Measurements from ENCODE around the gene UNG.
A peak's percentile ranks its signal among the peaks of the same experiment; 100 is the strongest.
"Not testable (repeated sequence)": the region's sequence is repeated elsewhere in the genome, so short reads cannot be mapped to it uniquely, and the experiment has no call there.

UNG gene

GRCh38 chr12:109124878-109125648, 27.7 kb downstream of the UNG start:
- DNase-seq, result no peak

DNA sequence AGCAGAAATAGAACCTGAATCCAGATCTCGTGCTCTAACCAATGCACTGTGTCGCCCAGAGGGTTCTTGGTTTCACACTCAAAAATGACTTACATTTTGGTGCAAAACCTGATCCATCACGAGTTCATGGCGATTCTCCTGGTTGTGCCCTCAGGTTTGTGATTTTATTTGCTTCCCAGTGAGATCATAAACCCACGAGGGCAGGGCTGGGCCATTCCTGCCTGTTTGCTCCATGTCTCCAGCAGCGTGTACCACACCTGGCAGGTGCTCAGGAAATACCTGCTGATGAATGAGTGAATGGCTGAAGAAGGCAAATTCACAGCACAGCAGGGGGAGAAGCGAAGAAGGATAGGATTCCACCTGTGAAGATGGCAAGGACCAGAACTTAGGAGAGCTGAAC, 28.4 kb downstream of the UNG start:
- no peak for DNase-seq

DNA sequence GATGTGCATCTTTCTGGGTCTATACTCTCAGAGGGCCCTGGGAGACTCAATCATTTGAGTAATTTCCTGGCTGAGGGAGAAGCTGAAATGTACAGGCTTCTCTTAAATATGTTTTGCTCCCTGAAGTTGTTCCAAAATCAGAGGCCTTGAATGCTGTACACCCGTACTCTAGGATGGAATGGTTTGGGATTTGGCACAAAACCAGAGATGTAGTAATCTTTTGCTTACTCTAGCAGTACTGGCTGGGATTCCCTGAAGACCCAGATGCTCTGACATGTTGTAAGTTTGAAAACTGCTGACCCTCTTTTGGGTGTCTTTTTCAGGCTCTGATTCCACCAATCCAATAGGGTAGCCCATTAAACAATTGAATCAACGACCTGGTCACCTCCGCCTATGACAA, 29.4 kb downstream of the UNG start:
- no peak for DNase-seq

DNA sequence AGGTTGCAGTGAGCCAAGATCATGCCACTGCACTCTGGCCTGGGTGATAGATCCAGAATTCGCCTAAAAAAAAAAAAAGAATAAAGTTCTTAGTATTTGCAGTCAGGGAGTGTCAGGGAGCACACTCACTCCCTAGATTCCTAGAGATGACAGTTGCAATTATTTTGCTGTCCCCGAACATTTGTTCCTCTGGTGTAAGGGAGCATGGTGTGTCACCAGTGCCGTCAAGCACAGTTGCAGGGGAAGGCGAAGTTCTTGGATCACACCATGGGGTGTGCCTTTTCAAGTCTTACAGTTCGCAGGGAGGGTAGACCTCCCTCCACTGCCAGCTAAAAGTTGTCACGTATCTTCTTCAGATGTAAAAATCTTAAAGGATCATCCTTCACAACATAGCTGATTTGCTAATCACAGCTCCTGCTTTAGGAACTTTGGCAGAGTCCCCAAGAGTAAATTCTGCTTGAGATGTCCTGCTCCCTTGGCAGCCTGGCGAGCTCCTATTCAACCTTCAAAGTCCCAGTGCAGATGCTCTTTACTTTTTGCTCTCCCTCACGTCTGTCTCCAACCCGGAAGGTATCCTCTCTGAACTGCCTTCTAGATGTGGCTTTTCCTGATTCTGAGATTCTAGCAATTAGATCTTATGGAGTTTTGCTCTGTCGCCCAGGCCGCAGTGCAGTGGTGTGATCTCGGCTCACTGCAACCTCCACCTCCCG, 30.3 kb downstream of the UNG start:
- no peak for DNase-seq

DNA sequence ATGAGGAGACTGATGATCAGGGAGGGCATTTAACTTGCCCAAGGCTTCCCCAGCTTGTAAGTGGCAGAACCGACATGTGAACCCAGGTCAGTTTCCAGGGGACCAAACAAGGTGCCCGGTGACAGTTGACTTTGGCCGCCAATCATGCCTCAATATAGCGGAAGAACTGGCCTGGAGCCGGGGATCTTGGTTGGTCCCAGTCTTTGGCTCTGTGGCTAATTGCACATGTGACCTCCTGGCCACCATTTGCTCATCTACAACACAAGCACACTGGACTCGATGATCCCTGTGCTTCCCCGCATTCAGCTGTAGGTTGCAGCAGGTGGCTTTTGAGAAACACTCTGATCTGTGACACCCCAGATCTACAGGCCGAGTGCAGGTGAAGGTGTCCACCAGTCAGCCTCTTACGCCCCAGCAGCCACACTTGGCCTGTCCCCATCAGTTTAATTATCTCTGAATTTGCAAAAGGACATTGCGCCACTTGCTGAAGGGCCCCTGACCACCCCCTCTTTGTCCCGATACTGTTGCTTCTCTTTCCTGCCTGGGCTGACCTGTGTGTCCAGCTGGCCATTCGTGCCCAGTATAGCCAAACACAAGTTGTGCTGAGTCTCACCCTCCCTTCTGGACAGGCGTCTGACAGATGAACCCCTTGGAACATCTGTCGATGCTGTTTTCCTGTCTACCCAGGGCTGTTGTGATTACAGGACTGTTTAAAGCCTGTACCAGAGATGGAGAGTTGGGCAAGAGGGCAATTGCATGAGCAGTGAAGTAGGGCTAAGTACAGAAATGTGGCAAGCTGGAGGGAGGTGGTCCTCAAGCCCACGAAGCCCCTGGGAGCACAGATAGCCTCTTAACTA, 33.1 kb downstream of the UNG start:
- DNase-seq, result no peak

- no peak for DNase-seq
Measured at GRCh38 chr12:109131154-109132050, 34.0 kb downstream of the UNG start.

GRCh38 chr12:109134186-109134917, 37.0 kb downstream of the UNG start:
- no peak for DNase-seq

GRCh38 chr12:109137055-109137454, 39.7 kb downstream of the UNG start:
- no peak for DNase-seq

DNA sequence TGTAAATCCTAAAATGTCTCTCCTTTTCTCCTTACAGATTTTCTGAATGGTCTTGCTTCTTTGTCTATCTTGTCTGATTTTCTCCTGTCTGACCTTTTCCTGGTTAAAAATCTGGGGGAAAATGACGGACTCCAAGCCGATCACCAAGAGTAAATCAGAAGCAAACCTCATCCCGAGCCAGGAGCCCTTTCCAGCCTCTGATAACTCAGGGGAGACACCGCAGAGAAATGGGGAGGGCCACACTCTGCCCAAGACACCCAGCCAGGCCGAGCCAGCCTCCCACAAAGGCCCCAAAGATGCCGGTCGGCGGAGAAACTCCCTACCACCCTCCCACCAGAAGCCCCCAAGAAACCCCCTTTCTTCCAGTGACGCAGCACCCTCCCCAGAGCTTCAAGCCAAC, 42.0 kb downstream of the UNG start:
- DNase-seq, result no peak

DNA sequence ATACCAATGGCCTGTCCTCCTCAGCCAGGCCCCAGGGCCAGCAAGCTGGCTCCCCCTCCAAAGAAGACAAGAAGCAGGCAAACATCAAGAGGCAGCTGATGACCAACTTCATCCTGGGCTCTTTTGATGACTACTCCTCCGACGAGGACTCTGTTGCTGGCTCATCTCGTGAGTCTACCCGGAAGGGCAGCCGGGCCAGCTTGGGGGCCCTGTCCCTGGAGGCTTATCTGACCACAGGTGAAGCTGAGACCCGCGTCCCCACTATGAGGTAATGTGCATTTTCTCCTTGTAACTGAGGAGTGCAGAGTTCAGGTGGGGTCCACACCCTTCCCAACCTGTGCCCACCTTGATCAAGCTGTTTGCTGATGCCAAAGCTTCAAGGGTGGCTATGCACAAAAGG, 42.4 kb downstream of the UNG start:
- DNase-seq, result no peak

GRCh38 chr12:109140560-109140959, 43.2 kb downstream of the UNG start:
- DNase-seq, result no peak

DNA sequence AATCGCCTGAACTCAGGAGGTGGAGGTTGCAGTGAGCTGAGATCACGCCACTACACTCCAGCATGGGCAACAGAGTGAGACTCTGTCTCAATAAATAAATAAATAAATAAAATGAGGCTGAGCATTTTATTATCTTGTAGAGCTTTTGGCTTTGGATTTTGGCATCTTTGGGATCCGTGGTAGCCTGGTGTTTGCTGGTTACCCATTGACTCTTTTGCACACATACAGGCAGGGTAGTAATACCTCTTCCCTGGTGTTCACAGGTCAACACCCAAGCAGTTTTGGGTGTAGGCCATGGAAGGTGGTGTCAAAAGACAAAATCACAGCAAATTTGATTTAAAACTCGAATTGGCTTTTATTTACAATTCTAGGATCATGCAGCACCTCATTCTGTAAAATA, 46.8 kb downstream of the UNG start:
- DNase-seq, result no peak

- not testable (repeated sequence) for DNase-seq
Measured at GRCh38 chr12:109147126-109147525, 49.7 kb downstream of the UNG start.

DNA sequence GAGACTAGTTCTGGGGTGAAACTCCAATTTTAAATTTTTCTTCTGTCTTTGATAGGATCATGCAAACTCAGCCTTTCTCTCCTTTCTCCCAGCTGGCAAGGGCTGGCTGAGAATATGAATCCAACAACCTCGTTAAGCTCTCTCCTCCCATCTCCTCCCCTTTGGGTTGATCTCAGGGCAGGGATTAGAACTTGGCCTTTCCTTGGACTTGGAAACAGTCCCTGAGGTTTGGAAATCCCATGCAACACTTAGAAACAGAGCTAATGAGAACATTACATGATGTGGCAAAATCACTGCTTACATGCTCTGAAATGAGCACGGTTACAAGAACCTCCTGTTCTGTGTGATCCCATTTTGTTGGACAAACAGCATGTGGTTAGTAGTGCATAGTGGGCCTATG, 50.6 kb downstream of the UNG start:
- DNase-seq, result no peak

GRCh38 chr12:109150124-109150640, 52.8 kb downstream of the UNG start:
- DNase-seq, result no peak

- no peak for DNase-seq
Measured at GRCh38 chr12:109151457-109151856, 54.1 kb downstream of the UNG start.

GRCh38 chr12:109153821-109154441, 56.5 kb downstream of the UNG start:
- DNase-seq, result peak; percentile 46

GRCh38 chr12:109154451-109155438, 57.3 kb downstream of the UNG start:
- DNase-seq, result peak; percentile 69

- DNase-seq, result no peak
Measured at GRCh38 chr12:109156036-109156435, 58.6 kb downstream of the UNG start.

GRCh38 chr12:109156586-109156985, 59.2 kb downstream of the UNG start:
- no peak for DNase-seq

Measured in NCI-H774 (cell line).